ENCODE measurements around the gene AMIGO3. TPM values are rescaled to one million over a fixed set of nuclear protein-coding genes. Genes with fewer than 3 reads are reported as not detected.

The AMIGO3 gene, protein sequence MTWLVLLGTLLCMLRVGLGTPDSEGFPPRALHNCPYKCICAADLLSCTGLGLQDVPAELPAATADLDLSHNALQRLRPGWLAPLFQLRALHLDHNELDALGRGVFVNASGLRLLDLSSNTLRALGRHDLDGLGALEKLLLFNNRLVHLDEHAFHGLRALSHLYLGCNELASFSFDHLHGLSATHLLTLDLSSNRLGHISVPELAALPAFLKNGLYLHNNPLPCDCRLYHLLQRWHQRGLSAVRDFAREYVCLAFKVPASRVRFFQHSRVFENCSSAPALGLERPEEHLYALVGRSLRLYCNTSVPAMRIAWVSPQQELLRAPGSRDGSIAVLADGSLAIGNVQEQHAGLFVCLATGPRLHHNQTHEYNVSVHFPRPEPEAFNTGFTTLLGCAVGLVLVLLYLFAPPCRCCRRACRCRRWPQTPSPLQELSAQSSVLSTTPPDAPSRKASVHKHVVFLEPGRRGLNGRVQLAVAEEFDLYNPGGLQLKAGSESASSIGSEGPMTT
- 4.6 and 4.9 TPM in 2 replicates for polyA plus RNA-seq (2013)

DNA sequence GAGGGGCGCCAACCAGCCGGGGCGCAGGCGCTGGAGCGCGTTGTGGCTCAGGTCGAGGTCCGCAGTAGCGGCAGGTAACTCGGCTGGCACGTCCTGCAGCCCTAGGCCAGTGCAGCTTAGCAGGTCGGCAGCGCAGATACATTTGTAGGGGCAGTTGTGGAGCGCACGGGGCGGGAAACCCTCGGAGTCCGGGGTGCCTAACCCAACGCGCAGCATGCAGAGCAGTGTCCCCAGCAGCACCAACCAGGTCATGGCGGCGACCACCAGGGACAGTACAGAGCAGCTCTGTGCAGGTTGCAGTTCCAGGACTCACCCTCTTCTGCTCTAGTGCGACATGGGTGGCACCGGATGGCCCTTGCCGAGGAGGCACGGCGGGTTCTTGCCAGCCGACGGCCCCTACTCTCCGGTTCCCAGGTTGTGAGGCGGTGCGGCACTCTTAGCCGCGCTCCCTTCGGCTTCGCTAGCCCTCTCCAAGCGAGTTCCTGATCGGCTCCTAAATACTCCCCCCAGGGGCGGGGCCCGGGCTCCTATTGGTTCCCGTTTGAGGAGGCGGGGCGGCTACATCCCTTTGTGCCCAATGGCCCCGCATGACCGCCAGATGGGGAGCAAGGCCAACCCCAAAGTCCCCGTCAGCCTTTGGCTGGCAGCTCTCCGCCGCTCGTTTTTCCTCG is at the start of gene AMIGO3:
Gene AMIGO3 (minus strand): TSS at position 471 of the 671 bp plus-strand sequence. CDS start 219 bp downstream, at position 252.
- peaks cover 10% of the 10 kb centered on the region for H3K9me3 ChIP-seq (ENCODE audit: insufficient read depth, low read depth, low read length)
- H3K36me3 ChIP-seq (ENCODE audit: control insufficient read depth in 1 of 2, insufficient read depth in 2 of 2, low read length in 2 of 2), result peaks cover 35 to 41% of the 10 kb centered on the region in 2 experiments
- peak; percentile 87 for DNase-seq
- H3K27me3 ChIP-seq (ENCODE audit: insufficient read depth, low read length), result no peaks in the 10 kb centered on the region
- H2AK5ac ChIP-seq (ENCODE audit: low read length), result no peak within 1 kb of the TSS
- H3K79me1 ChIP-seq (ENCODE audit: low read length), result peaks cover 9% of the 10 kb centered on the region
- peak within 1 kb of the TSS; percentile 1 for H2AFZ ChIP-seq (ENCODE audit: insufficient read depth, low read length, poor library complexity)
- H3K18ac ChIP-seq (ENCODE audit: low read length), result no peak within 1 kb of the TSS
- no peak within 1 kb of the TSS for H3K23ac ChIP-seq (ENCODE audit: low read length)
- H4K12ac ChIP-seq (ENCODE audit: low read depth, low read length), result peak within 1 kb of the TSS; percentile 50
- H3K27ac ChIP-seq (ENCODE audit: low read depth, low read length), result no peak within 1 kb of the TSS
- H3K4ac ChIP-seq (ENCODE audit: low read depth, low read length), result no peak within 1 kb of the TSS
- H3K79me2 ChIP-seq (ENCODE audit: control insufficient read depth, insufficient read depth, low read length, poor library complexity), result peaks cover 9% of the 10 kb centered on the region
- peak within 1 kb of the TSS; percentile 50 for H3K14ac ChIP-seq (ENCODE audit: low read length)
- peak within 1 kb of the TSS; percentile 55 for H4K8ac ChIP-seq (ENCODE audit: low read depth, low read length)
- peak within 1 kb of the TSS; percentile 71 for H3K4me3 ChIP-seq (ENCODE audit: low read depth, low read length)
- H3K4me2 ChIP-seq (ENCODE audit: low read length), result peak within 1 kb of the TSS; percentile 85
- peaks cover 11 to 16% of the 10 kb centered on the region in 2 experiments for H3K4me1 ChIP-seq (ENCODE audit: control insufficient read depth in 1 of 2, insufficient read depth in 2 of 2, low read length in 2 of 2)
- no peak within 1 kb of the TSS for H2BK120ac ChIP-seq (ENCODE audit: insufficient read depth, low read length, poor library complexity)
- no CpG with 5 or more reads among the region's 50 CpGs for WGBS (ENCODE audit: extremely low coverage, insufficient coverage, insufficient read length)
- no peak within 1 kb of the TSS for H3K9ac ChIP-seq (ENCODE audit: low read length)
- no peak within 1 kb of the TSS for H2BK12ac ChIP-seq (ENCODE audit: low read length)
- H2BK5ac ChIP-seq (ENCODE audit: low read depth, low read length, poor library complexity), result no peak within 1 kb of the TSS
- peak within 1 kb of the TSS; percentile 17 for H4K91ac ChIP-seq (ENCODE audit: low read depth, low read length)

DNA sequence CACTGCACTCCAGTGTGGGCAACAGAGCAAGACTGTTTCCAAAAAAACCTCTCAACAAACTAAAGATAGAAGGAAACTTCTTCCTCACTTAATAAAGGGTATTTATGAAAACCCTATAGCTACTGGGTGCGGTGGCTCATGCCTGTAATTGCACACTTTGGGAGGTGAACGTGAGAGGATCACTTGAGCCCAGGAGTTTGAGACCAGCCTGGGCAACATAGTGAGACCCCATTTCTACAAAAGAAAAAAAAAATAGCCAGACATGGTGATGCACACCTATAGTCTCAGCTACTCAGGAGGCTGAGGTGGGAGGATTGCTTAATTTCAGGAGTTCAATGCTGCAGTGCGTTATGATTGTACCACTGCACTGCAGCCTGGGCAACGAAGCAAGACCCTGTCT is 44.5 kb upstream of the AMIGO3 start:
- Histone ChIP-seq H3K36me3 (ENCODE audit: control insufficient read depth in 1 of 2, insufficient read depth in 2 of 2, low read length in 2 of 2) (peaks cover 0 to 5% of the 10 kb centered on the region in 2 experiments), H2AK5ac (ENCODE audit: low read length) (no peak overlapping the region), H3K23ac (ENCODE audit: low read length) (no peak overlapping the region), H4K8ac (ENCODE audit: low read depth, low read length) (no peak overlapping the region), H2BK12ac (ENCODE audit: low read length) (no peak overlapping the region), H2BK120ac (ENCODE audit: insufficient read depth, low read length, poor library complexity) (no peak overlapping the region), H3K4me3 (ENCODE audit: low read depth, low read length) (no peak overlapping the region), H2BK5ac (ENCODE audit: low read depth, low read length, poor library complexity) (no peak overlapping the region), H2AFZ (ENCODE audit: insufficient read depth, low read length, poor library complexity) (no peak overlapping the region), H4K12ac (ENCODE audit: low read depth, low read length) (no peak overlapping the region), H4K91ac (ENCODE audit: low read depth, low read length) (no peak overlapping the region), H3K14ac (ENCODE audit: low read length) (no peak overlapping the region), H3K27me3 (ENCODE audit: insufficient read depth, low read length) (no peaks in the 10 kb centered on the region), H3K9me3 (ENCODE audit: insufficient read depth, low read depth, low read length) (no peaks in the 10 kb centered on the region), H3K79me1 (ENCODE audit: low read length) (no peaks in the 10 kb centered on the region), H3K4ac (ENCODE audit: low read depth, low read length) (no peak overlapping the region), H3K4me2 (ENCODE audit: low read length) (no peak overlapping the region), H3K9ac (ENCODE audit: low read length) (no peak overlapping the region), H3K18ac (ENCODE audit: low read length) (no peak overlapping the region), H3K4me1 (ENCODE audit: control insufficient read depth in 1 of 2, insufficient read depth in 2 of 2, low read length in 2 of 2) (no peaks in the 10 kb centered on the region), H3K27ac (ENCODE audit: low read depth, low read length) (no peak overlapping the region), H3K79me2 (ENCODE audit: control insufficient read depth, insufficient read depth, low read length, poor library complexity) (peaks cover 3% of the 10 kb centered on the region)
- no peak for DNase-seq
- WGBS (ENCODE audit: extremely low coverage, insufficient coverage, insufficient read length), result no CpG with 5 or more reads among the region's 4 CpGs

DNA sequence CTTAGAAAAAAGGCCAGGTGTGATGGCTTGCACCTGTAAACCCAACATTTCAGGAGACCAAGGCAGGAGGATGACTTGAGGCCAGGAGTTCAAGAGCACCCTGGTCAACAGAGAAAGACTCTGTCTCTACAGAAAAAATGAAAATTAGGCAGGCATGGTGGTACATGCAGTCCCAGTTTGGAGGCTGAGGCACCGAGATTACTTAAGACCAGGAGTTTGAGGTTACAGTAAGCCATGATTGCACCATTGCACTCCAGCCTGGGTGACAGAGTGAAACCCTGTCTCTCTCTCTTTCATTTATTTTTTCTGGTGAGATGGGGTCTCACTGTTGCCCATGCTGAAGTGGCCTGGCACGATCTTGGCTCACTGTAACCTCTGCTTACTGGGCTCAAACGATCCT is 42.2 kb upstream of the AMIGO3 start:
- H3K18ac ChIP-seq (ENCODE audit: low read length), result no peak overlapping the region
- H4K91ac ChIP-seq (ENCODE audit: low read depth, low read length), result no peak overlapping the region
- no peak overlapping the region for H2BK12ac ChIP-seq (ENCODE audit: low read length)
- H2BK5ac ChIP-seq (ENCODE audit: low read depth, low read length, poor library complexity), result no peak overlapping the region
- no peaks in the 10 kb centered on the region for H3K4me1 ChIP-seq (ENCODE audit: control insufficient read depth in 1 of 2, insufficient read depth in 2 of 2, low read length in 2 of 2)
- no peak overlapping the region for H2AFZ ChIP-seq (ENCODE audit: insufficient read depth, low read length, poor library complexity)
- H4K8ac ChIP-seq (ENCODE audit: low read depth, low read length), result no peak overlapping the region
- H3K79me2 ChIP-seq (ENCODE audit: control insufficient read depth, insufficient read depth, low read length, poor library complexity), result peaks cover 3% of the 10 kb centered on the region
- H3K4me3 ChIP-seq (ENCODE audit: low read depth, low read length), result no peak overlapping the region
- DNase-seq, result peak; percentile 29 to 54
- no peak overlapping the region for H4K12ac ChIP-seq (ENCODE audit: low read depth, low read length)
- no peak overlapping the region for H3K4me2 ChIP-seq (ENCODE audit: low read length)
- H3K9me3 ChIP-seq (ENCODE audit: insufficient read depth, low read depth, low read length), result no peaks in the 10 kb centered on the region
- H3K14ac ChIP-seq (ENCODE audit: low read length), result no peak overlapping the region
- peaks cover 0 to 5% of the 10 kb centered on the region in 2 experiments for H3K36me3 ChIP-seq (ENCODE audit: control insufficient read depth in 1 of 2, insufficient read depth in 2 of 2, low read length in 2 of 2)
- no peaks in the 10 kb centered on the region for H3K27me3 ChIP-seq (ENCODE audit: insufficient read depth, low read length)
- H3K27ac ChIP-seq (ENCODE audit: low read depth, low read length), result no peak overlapping the region
- no CpG with 5 or more reads among the region's 3 CpGs for WGBS (ENCODE audit: extremely low coverage, insufficient coverage, insufficient read length)
- no peak overlapping the region for H2BK120ac ChIP-seq (ENCODE audit: insufficient read depth, low read length, poor library complexity)
- no peak overlapping the region for H3K9ac ChIP-seq (ENCODE audit: low read length)
- peak overlapping the region; percentile 79 for H3K4ac ChIP-seq (ENCODE audit: low read depth, low read length)
- H3K79me1 ChIP-seq (ENCODE audit: low read length), result no peaks in the 10 kb centered on the region
- H3K23ac ChIP-seq (ENCODE audit: low read length), result no peak overlapping the region
- no peak overlapping the region for H2AK5ac ChIP-seq (ENCODE audit: low read length)

DNA sequence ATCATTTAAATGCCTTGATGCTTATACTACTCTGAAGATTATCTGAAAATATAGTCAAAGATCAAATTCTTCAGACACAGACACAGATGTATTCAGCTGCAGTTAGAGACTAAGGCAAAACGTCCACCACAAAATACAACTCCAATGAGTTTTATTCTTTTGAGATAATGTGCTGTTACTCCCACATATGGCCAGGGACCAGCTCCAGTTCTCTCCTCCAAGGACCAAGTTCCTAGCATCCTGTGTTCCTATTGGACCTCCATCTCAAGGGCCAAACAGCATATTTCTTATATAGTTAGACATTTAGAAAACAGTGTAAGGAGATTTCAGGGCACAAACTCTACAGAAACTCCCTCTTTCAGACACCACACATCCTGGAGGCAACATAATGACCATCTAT is 39.7 kb upstream of the AMIGO3 start:
- no peak overlapping the region for H3K4me3 ChIP-seq (ENCODE audit: low read depth, low read length)
- H2BK120ac ChIP-seq (ENCODE audit: insufficient read depth, low read length, poor library complexity), result no peak overlapping the region
- H3K18ac ChIP-seq (ENCODE audit: low read length), result no peak overlapping the region
- WGBS (ENCODE audit: extremely low coverage, insufficient coverage, insufficient read length), result no CpG with 5 or more reads among the region's 1 CpG
- no peaks in the 10 kb centered on the region for H3K4me1 ChIP-seq (ENCODE audit: control insufficient read depth in 1 of 2, insufficient read depth in 2 of 2, low read length in 2 of 2)
- no peak overlapping the region for H2BK5ac ChIP-seq (ENCODE audit: low read depth, low read length, poor library complexity)
- H2AFZ ChIP-seq (ENCODE audit: insufficient read depth, low read length, poor library complexity), result no peak overlapping the region
- H4K91ac ChIP-seq (ENCODE audit: low read depth, low read length), result no peak overlapping the region
- H4K12ac ChIP-seq (ENCODE audit: low read depth, low read length), result no peak overlapping the region
- no peak overlapping the region for H3K4ac ChIP-seq (ENCODE audit: low read depth, low read length)
- H4K8ac ChIP-seq (ENCODE audit: low read depth, low read length), result no peak overlapping the region
- H3K27me3 ChIP-seq (ENCODE audit: insufficient read depth, low read length), result no peaks in the 10 kb centered on the region
- H3K9me3 ChIP-seq (ENCODE audit: insufficient read depth, low read depth, low read length), result no peaks in the 10 kb centered on the region
- peaks cover 3% of the 10 kb centered on the region for H3K79me2 ChIP-seq (ENCODE audit: control insufficient read depth, insufficient read depth, low read length, poor library complexity)
- no peak for DNase-seq
- no peaks in the 10 kb centered on the region for H3K79me1 ChIP-seq (ENCODE audit: low read length)
- no peak overlapping the region for H3K14ac ChIP-seq (ENCODE audit: low read length)
- H3K4me2 ChIP-seq (ENCODE audit: low read length), result no peak overlapping the region
- no peak overlapping the region for H3K23ac ChIP-seq (ENCODE audit: low read length)
- no peak overlapping the region for H3K27ac ChIP-seq (ENCODE audit: low read depth, low read length)
- H2BK12ac ChIP-seq (ENCODE audit: low read length), result no peak overlapping the region
- H3K9ac ChIP-seq (ENCODE audit: low read length), result no peak overlapping the region
- H3K36me3 ChIP-seq (ENCODE audit: control insufficient read depth in 1 of 2, insufficient read depth in 2 of 2, low read length in 2 of 2), result peaks cover 0 to 5% of the 10 kb centered on the region in 2 experiments
- no peak overlapping the region for H2AK5ac ChIP-seq (ENCODE audit: low read length)
